K562 (cell line): ENCODE results near the gene FARP2. TPM values are rescaled to one million over a fixed set of nuclear protein-coding genes. Genes with fewer than 3 reads are reported as not detected.
A peak's percentile ranks its signal among the peaks of the same experiment; 100 is the strongest.

Experiments
- CBX8 ChIP-seq: fragments of 200-600 bp; sonication (generic); IDR thresholded peaks from 2 replicates; pipeline ENCODE4 v1.6.1; 2012; ENCODE audit warnings: borderline replicate concordance, mixed run types, low read depth, mild to moderate bottlenecking, moderate library complexity, mixed read lengths, low read length, control low read depth, inconsistent platforms; ENCODE audit not compliant: poor library complexity, severe bottlenecking; ENCODE audit errors: extremely low read depth
- CC2D1A ChIP-seq: fragments of 450-650 bp; IDR thresholded peaks from 2 replicates; pipeline ENCODE4 v1.6.1; 2017; ENCODE audit warnings: mild to moderate bottlenecking
- CCNT2 ChIP-seq: IDR thresholded peaks from 2 replicates; pipeline ENCODE4 v1.6.1; 2011; ENCODE audit warnings: borderline replicate concordance, low read depth, mild to moderate bottlenecking, moderate library complexity, mixed read lengths, low read length; ENCODE audit not compliant: insufficient read length; ENCODE audit errors: extremely low read depth
- DIDO1 ChIP-seq: fragments of 450-650 bp; IDR thresholded peaks from 2 replicates; pipeline ENCODE4 v1.6.1; 2016; ENCODE audit warnings: low read depth, missing biosample characterization, missing genetic modification characterization
- FOXK2 ChIP-seq, 2 experiments: fragments of 450-650 bp; IDR thresholded peaks in 1 of 2; conservative IDR thresholded peaks in 1 of 2; 2 replicates each; pipeline ENCODE4 v1.6.1; 2016; ENCODE audit warnings: low read depth in 2 of 2, mild to moderate bottlenecking in 1 of 2
- GTF2E2 ChIP-seq: fragments of 200-800 bp; sonication (Bioruptor generic); IDR thresholded peaks from 2 replicates; pipeline ENCODE4 v1.6.1; 2016; ENCODE audit warnings: missing genetic modification characterization, missing compliant biosample characterization
- HDGF ChIP-seq: fragments of 450-650 bp; IDR thresholded peaks from 2 replicates; pipeline ENCODE4 v1.6.1; 2016
- JUNB ChIP-seq: fragments of 450-650 bp; formaldehyde crosslinking; conservative IDR thresholded peaks from 2 replicates; pipeline ENCODE4 v1.4.0; 2020; ENCODE audit warnings: mild to moderate bottlenecking
- KAT8 ChIP-seq: fragments of 450-650 bp; IDR thresholded peaks from 2 replicates; pipeline ENCODE4 v1.6.1; 2016; ENCODE audit warnings: low read depth, mild to moderate bottlenecking
- KLF1 ChIP-seq: fragments of 450-650 bp; IDR thresholded peaks from 2 replicates; pipeline ENCODE4 v1.6.1; 2016; ENCODE audit warnings: missing genetic modification characterization, missing compliant biosample characterization
- MECOM ChIP-seq: fragments of 250-450 bp; sonication (Bioruptor Pico); IDR thresholded peaks from 2 replicates; pipeline ENCODE4 v1.8.0; 2022; ENCODE audit warnings: inconsistent platforms
- MEF2D ChIP-seq: conservative IDR thresholded peaks from 2 replicates; pipeline ENCODE4 v1.6.1; 2016; ENCODE audit warnings: low read depth, missing genetic modification characterization, missing compliant biosample characterization
- MYBL2 ChIP-seq, 2 experiments: fragments of 450-650 bp in 1 of 2; sonication (generic) in 1 of 2; formaldehyde crosslinking in 1 of 2; IDR thresholded peaks; 2 replicates each; pipeline versions ENCODE4 v1.6.1 to v1.8.1; 2017 to 2022; ENCODE audit warnings: borderline replicate concordance in 1 of 2, inconsistent platforms in 1 of 2, low read depth in 1 of 2, mild to moderate bottlenecking in 1 of 2, missing genetic modification reagents in 1 of 2, moderate library complexity in 1 of 2
- NFYB ChIP-seq: IDR thresholded peaks from 2 replicates; pipeline ENCODE4 v1.6.1; 2011; ENCODE audit warnings: mild to moderate bottlenecking, moderate library complexity; ENCODE audit not compliant: insufficient read length; ENCODE audit errors: extremely low read depth
- RAD51 ChIP-seq: fragments of 450-650 bp; IDR thresholded peaks from 2 replicates; pipeline ENCODE4 v1.7.1; 2016; ENCODE audit warnings: low read depth, mild to moderate bottlenecking, borderline replicate concordance
- RBM25 ChIP-seq: fragments of 200-400 bp; formaldehyde crosslinking; IDR thresholded peaks from 2 replicates; pipeline ENCODE4 v1.6.1; 2018; ENCODE audit warnings: low read length, low read depth, moderate library complexity; ENCODE audit not compliant: severe bottlenecking
- TOE1 ChIP-seq, 2 experiments: fragments of 450-650 bp in 1 of 2; sonication (generic) in 1 of 2; formaldehyde crosslinking in 1 of 2; IDR thresholded peaks; 2 replicates each; pipeline versions ENCODE4 v1.7.1 to v1.8.0; 2016 to 2022; ENCODE audit warnings: borderline replicate concordance in 2 of 2, mild to moderate bottlenecking in 2 of 2, antibody characterized with exemption in 1 of 2, inconsistent platforms in 1 of 2, low read depth in 1 of 2, missing genetic modification reagents in 1 of 2, moderate library complexity in 1 of 2
- XRCC4 ChIP-seq: IDR thresholded peaks from one replicate; pipeline ENCODE4 v1.6.1; 2011; ENCODE audit not compliant: insufficient read depth, insufficient read length; ENCODE audit errors: extremely low read depth
- ZFP1 ChIP-seq: fragments of 450-650 bp; formaldehyde crosslinking; IDR thresholded peaks from 2 replicates; pipeline ENCODE4 v1.4.0; 2020; ENCODE audit warnings: mild to moderate bottlenecking, mixed read lengths
- ZNF3 ChIP-seq: fragments of 250-450 bp; sonication (Bioruptor Pico); IDR thresholded peaks from 2 replicates; pipeline ENCODE4 v1.5.0; 2021; ENCODE audit warnings: mild to moderate bottlenecking, moderate library complexity
- ZNF395 ChIP-seq: fragments of 200-800 bp; sonication (Bioruptor generic); IDR thresholded peaks from 2 replicates; pipeline ENCODE4 v1.6.1; 2017; ENCODE audit warnings: missing genetic modification characterization, missing compliant biosample characterization
- ZNF57 ChIP-seq: fragments of 450-650 bp; formaldehyde crosslinking; IDR thresholded peaks from 2 replicates; pipeline ENCODE4 v1.4.0; 2020; ENCODE audit warnings: mild to moderate bottlenecking, moderate library complexity
- ZNF76 ChIP-seq: fragments of 250-450 bp; sonication (Bioruptor Pico); IDR thresholded peaks from 2 replicates; pipeline ENCODE4 v1.4.0; 2020; ENCODE audit warnings: mild to moderate bottlenecking, moderate library complexity, borderline replicate concordance
- polyA plus RNA-seq, 8 experiments: library from polyadenylated mRNA; depleted of rRNA in 4 of 8; stranded (reverse) in 5 of 8; unstranded in 3 of 8; fragments of >200 nt; fragmentation: Nextera tagmentation in 2 of 8; fragmentation: Illumina TruSeq in 1 of 8; extraction: Ambion mirVana in 2 of 8; extraction: Trizol in 1 of 8; gene quantifications; 2 replicates each; pipeline versions ENCODE4 v1.2.1 to v1.2.3, GENCODE V29; 2011 to 2014; ENCODE audit warnings: inconsistent platforms in 1 of 8, missing spikeins in 1 of 8
- total RNA-seq, 7 experiments: library from RNA; depleted of rRNA in 6 of 7; stranded (reverse); fragments of >200 nt in 6 of 7; fragmentation: Illumina TruSeq in 2 of 7; extraction: Trizol in 2 of 7; gene quantifications; 2 replicates each; pipeline versions ENCODE4 v1.2.1 to v1.2.3, GENCODE V29; 2011 to 2021; ENCODE audit warnings: low replicate concordance in 1 of 7
- TF ChIP-seq, protein P1 (sequence below), 2 experiments: IDR thresholded peaks; 2 replicates each; pipeline ENCODE4 v1.6.1; 2011; ENCODE audit warnings: borderline replicate concordance in 1 of 2, control low read depth in 1 of 2, low read depth in 1 of 2, low read length in 1 of 2, mild to moderate bottlenecking in 1 of 2, mixed read lengths in 1 of 2, moderate library complexity in 1 of 2; ENCODE audit not compliant: insufficient read depth in 1 of 2, insufficient read length in 1 of 2, poor library complexity in 1 of 2, severe bottlenecking in 1 of 2; ENCODE audit errors: extremely low read depth in 1 of 2

FARP2 gene
- total and polyA plus RNA-seq, 9 of the 15 experiments (the other 6 are each of a cell fraction or from before 2014, with no cell fraction given), result 4.1 to 38.1 (median 21.1) TPM

DNA sequence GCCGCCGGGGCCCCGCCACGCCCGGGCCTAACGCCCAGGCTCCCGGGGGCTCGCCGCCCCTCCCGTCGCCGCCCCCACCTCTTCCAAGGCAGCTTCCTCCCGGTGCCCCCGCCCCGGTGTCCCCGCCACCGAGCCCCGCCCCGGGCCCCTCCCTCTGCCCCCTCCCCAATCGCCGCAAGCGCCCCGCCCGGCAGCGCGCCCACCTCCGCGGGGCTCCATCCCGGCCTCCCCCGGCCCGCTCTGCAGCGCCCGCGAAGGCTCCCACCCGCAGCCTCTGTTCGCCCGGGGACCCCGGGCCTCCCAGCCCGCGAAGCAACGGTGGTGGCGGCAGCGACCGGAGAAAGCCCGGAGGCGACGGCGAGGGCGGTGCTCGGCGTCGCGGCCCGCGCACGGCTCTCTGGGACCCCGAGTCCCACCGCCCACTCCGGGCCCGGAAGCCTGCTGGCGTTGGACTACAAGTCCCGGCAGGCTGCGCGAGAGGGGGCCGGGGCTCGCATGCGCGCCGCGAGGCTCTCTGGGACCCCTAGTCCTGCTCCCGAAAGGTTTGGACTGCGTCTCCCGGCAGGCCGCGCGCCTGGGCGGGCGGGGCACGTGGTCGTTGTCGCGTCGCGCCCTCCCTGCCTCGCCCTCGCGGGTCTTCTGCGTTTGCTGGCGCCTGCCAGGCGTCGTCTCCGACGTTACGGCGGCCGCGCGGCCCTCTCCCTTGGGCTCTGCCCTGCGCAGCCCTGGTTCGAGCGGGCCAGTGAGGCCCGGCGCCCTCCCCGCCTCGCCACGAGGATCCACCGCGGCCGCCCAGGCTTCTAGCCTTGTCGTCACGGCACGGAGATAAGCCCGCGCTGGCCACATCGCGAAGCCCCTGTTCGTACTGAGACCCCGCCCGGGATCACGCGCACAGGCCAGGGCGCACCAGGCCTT is 152.4 kb downstream of the FARP2 start, which contains the start of gene STK25 (continued):
- no peak for TF ChIP-seq MYBL2 (IDR thresholded peaks at IDR 0.05; ENCODE audit: low read depth)
- TF ChIP-seq MYBL2 (CRISPR knock-in tag; IDR thresholded peaks at IDR 0.05; ENCODE audit: borderline replicate concordance), result no peak
- TF ChIP-seq KLF1 (tag), result peak; percentile 49; the same call in 1 of the 2 replicates
- TF ChIP-seq CC2D1A, result no peak
- TF ChIP-seq ZFP1 (CRISPR knock-in tag), result no peak
- no peak for TF ChIP-seq NFYB
- no peak for TF ChIP-seq RBM25
- peak; percentile 78 for TF ChIP-seq ZNF395
- TF ChIP-seq, protein P1, sequence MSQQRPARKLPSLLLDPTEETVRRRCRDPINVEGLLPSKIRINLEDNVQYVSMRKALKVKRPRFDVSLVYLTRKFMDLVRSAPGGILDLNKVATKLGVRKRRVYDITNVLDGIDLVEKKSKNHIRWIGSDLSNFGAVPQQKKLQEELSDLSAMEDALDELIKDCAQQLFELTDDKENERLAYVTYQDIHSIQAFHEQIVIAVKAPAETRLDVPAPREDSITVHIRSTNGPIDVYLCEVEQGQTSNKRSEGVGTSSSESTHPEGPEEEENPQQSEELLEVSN (IDR thresholded peaks at IDR 0.05; ENCODE audit: borderline replicate concordance in 1 of 2, extremely low read depth in 1 of 2, insufficient read depth in 1 of 2, insufficient read length in 1 of 2, low read depth in 1 of 2, low read length in 1 of 2, poor library complexity in 1 of 2, severe bottlenecking in 1 of 2), result peak; percentile 100
- TF ChIP-seq ZNF76 (CRISPR knock-in tag), result no peak
- TF ChIP-seq MEF2D (tag), result no peak
- peak; percentile 21; the same call in 1 of the 2 replicates for TF ChIP-seq TOE1 (IDR thresholded peaks at IDR 0.05; ENCODE audit: borderline replicate concordance)
- TF ChIP-seq TOE1 (CRISPR knock-in tag; IDR thresholded peaks at IDR 0.05; ENCODE audit: borderline replicate concordance, low read depth), result peak; percentile 85; the same call in 1 of the 2 replicates
- TF ChIP-seq DIDO1 (tag), result no peak
- no peak for TF ChIP-seq GTF2E2 (tag)
- TF ChIP-seq CCNT2, result no peak
- no peak for TF ChIP-seq MECOM (CRISPR knock-in tag)
- no peak for TF ChIP-seq ZNF3 (CRISPR knock-in tag)
- TF ChIP-seq ZNF57 (CRISPR knock-in tag), result no peak
- peak; percentile 79 for TF ChIP-seq RAD51
- TF ChIP-seq XRCC4, result no peak
- TF ChIP-seq CBX8, result no peak
- TF ChIP-seq JUNB (CRISPR knock-in tag), result no peak
- no peak for TF ChIP-seq HDGF
- TF ChIP-seq KAT8, result no peak
- TF ChIP-seq FOXK2 (conservative IDR thresholded peaks at IDR 0.05 in 1 of 2, IDR thresholded peaks at IDR 0.05 in 1 of 2; ENCODE audit: low read depth in 2 of 2), result no peak
